ENCODE measurements around the gene RABL3.

GRCh38 chr3:120713262-120713661, 29.1 kb downstream of the RABL3 start:
- TF ChIP-seq CTCF (IDR thresholded peaks at IDR 0.05; ENCODE audit: insufficient read depth, low read length) (no peak), POLR2AphosphoS5 (IDR thresholded peaks at IDR 0.05; ENCODE audit: low read depth) (no peak), REST (IDR thresholded peaks at IDR 0.05; ENCODE audit: insufficient replicate concordance, low read depth) (no peak), GABPA (IDR thresholded peaks at IDR 0.05; ENCODE audit: low read depth) (no peak)

All from HL-60 (cell line).